Stimulated activated CD4-positive, alpha-beta T cell treated with anti-CD3 and anti-CD28 coated beads, Interleukin-15, amount 100 ng/mL, for 48 hours (primary cell): Measurements from ENCODE around the gene FUBP3.
"Not testable (repeated sequence)": the region's sequence is repeated elsewhere in the genome, so short reads cannot be mapped to it uniquely, and the experiment has no call there.

ENCODE experiments used
- DNase-seq, 2 donors: peaks; one replicate each; pipeline ENCODE4 v3.0.0-alpha.2; 2020; ENCODE audit warnings: low read depth in 2 of 2

FUBP3 gene

GRCh38 chr9:130556396-130557076 is 22.8 kb upstream of the FUBP3 start:
- no peak for DNase-seq

GRCh38 chr9:130557077-130557468 is 22.3 kb upstream of the FUBP3 start:
- DNase-seq = no peak

GRCh38 chr9:130561056-130561455 is 18.3 kb upstream of the FUBP3 start:
- DNase-seq = no peak

DNA sequence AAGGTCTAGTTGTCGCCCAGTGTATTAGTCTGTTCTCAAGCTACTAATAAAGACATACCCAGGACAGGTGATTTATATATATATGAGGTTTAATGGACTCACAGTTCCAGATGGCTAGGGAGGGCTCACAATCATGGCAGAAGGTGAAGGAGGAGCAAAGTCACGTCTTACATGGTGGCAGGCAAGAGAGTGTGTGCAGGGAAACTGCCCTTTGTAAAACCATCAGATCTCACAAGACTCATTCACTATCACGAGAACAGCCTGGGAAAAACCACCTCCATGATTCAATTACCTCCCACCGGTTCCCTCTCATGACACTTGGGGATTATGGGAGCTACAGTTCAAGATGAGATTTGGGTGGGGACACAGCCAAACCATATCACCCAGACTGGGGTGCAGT is 16.9 kb upstream of the FUBP3 start:
- DNase-seq = not testable (repeated sequence)

- no peak for DNase-seq
These were observed 15.6 kb upstream of the FUBP3 start for GRCh38 chr9:130563797-130564196.

GRCh38 chr9:130565792-130566191 is 13.6 kb upstream of the FUBP3 start:
- DNase-seq = no peak

- DNase-seq = no peak
These were observed 9.2 kb upstream of the FUBP3 start for GRCh38 chr9:130570208-130570607.

DNA sequence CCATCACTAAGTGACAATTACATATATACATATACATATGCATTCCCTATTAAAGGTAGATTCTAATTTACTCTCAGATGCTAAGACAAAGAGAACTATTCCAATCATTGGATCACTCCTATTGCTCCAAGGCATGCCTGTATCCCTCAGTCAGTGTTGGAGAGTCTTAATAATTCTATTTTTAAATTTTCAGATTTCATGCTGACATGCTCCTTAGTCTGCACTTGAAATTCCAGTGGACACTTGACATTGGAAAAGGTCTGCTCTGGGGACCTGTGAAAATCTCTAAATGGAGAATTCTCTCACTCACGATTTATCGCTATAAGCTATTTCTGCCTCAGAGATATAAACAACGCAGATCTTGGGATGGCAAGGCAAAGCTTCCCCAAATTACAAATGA is 3.9 kb upstream of the FUBP3 start:
- DNase-seq = no peak

GRCh38 chr9:130576176-130576575 is 3.2 kb upstream of the FUBP3 start:
- DNase-seq = no peak

GRCh38 chr9:130579738-130580463 is 524 bp downstream of the FUBP3 start:
- DNase-seq = no peak

- no peak for DNase-seq
These were observed 2.4 kb downstream of the FUBP3 start for GRCh38 chr9:130581766-130582165.

DNA sequence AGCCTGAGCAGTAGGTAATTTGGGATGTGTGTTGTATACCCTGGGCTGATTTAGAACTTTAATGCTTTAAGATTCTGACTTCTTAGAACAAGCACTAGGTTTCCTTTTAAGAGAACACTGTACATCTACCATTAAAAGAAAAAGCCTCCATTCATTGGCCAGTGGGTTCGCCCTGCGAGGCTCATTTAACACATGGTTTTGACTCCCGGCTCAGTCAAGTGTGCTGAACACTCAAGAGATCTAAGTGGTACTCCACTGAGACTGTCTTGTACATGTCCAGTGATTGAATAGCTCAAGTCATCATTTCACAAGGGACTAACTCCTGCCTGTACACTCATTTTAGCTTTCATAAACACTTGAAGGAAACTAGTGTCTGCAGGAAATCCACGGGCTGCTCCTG is 3.9 kb downstream of the FUBP3 start:
- no peak for DNase-seq

DNA sequence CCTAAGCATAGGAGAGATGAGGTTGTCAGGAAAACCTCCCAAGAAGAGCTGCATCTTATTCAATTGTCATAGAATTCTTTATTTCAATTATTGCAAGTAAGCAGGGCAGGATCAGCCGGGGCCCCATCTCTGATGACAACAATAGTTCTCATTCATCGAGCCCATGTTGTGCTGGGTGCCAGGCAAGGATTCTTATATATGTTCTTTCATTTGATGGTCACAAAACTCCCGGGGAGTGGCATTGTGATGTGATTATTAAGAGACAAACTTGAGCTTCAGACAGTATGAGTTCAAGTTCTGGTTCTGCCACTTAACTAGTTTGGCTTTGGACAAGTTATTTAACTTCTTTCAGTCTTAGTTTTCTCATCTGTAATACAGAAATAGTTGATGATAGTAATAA is 8.5 kb downstream of the FUBP3 start:
- no peak for DNase-seq

- no peak for DNase-seq
These were observed 9.0 kb downstream of the FUBP3 start for GRCh38 chr9:130588416-130588815.

- DNase-seq = no peak
These were observed 10.4 kb downstream of the FUBP3 start for GRCh38 chr9:130589754-130590153.

GRCh38 chr9:130590305-130590704 is 10.9 kb downstream of the FUBP3 start:
- no peak for DNase-seq

- DNase-seq = no peak
These were observed 13.6 kb downstream of the FUBP3 start for GRCh38 chr9:130593020-130593419.

GRCh38 chr9:130597228-130597627 is 17.9 kb downstream of the FUBP3 start:
- DNase-seq = no peak

GRCh38 chr9:130598188-130598587 is 18.8 kb downstream of the FUBP3 start:
- no peak for DNase-seq

- no peak for DNase-seq
These were observed 20.2 kb downstream of the FUBP3 start for GRCh38 chr9:130599625-130600024.

GRCh38 chr9:130601100-130601499 is 21.7 kb downstream of the FUBP3 start:
- no peak for DNase-seq

DNA sequence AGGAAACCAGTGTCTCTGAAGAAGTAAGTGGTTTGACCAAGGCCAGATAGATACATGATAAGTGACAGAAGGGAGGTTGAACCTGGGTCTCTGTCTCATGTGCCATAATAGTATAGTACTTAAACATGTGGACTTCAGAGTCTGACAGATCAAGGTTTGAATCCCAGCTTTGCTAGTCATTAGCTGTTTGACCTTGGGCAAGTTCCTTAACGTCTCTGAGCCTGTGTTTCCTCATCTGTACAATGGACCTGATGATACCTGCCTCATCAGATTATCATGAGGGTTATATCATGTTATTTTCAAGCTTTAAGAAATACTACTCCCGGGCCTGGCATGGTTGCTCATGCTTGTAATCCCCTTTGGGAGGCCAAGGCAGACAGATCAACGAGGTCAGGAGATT is 24.9 kb downstream of the FUBP3 start:
- no peak for DNase-seq

DNA sequence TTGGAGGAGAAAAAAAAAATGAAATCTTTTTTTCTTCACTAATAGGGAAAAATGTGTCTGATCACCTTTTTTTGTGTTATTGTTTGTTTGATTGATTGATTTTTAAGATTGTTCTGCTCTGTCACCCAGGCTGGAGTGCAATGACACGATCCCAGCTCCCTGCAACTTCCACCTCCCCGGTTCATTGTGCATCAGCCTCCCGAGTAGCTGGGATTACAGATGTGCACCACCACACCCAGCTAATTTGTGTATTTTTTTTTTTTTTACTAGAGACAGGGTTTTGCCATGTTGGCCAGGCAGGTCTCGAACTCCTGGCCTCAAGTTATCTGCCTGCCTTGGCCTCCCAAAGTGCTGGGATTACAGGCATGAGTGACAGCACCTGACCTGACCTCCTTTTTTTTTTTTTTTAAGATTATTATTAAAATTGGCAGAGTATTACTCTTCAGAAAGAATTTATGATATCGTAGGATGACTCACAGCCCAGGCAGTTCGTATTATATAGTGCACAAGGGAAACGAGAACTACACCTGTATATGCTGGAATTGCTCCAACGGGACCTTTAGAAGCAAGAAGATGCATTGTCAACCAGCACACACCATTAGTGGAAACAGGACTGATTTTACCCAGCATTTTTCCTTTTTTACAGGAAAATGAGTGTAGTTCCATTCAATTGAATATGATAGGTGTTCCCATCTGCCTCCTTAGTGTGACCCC is 27.7 kb downstream of the FUBP3 start:
- no peak for DNase-seq
